ENCODE data around the gene ZNF83. TPM values are rescaled to one million over a fixed set of nuclear protein-coding genes. Genes with fewer than 3 reads are reported as not detected.

ZNF83 gene
- total RNA-seq, 6 experiments from 2014 or later, result 2.5 to 5.9 (median 3.3) TPM

Small RNA genes within 50 kb of the gene (small RNA-seq; reads per million reads assigned to genes)
- gene RPL39P34, result 0 reads per million in 2 experiments

Other genes starting within 250 kb of the ZNF83 start
- 1 to 10 TPM; 1.9 to 7.5 (median 3.5) TPM for gene ZNF528, start 240.5 kb downstream of the ZNF83 start, total RNA-seq
- under 1 TPM in 1 of 6 experiments, not detected in 5; 0.13 TPM for gene ZNF534, start 209.2 kb downstream of the ZNF83 start, total RNA-seq
- gene ZNF578, start 184.8 kb downstream of the ZNF83 start, total RNA-seq, result under 1 TPM in 3 of 6 experiments, not detected in 3; 0.17 to 0.51 (median 0.29) TPM
- 10 to 100 TPM in 1 of 6 experiments, 1 to 10 TPM in 5; 3.3 to 12.3 (median 5.8) TPM for gene ZNF808, start 110.7 kb downstream of the ZNF83 start, total RNA-seq
- gene ZNF701, start 68.1 kb downstream of the ZNF83 start, total RNA-seq, result 1 to 10 TPM; 2.5 to 6.4 (median 4.0) TPM
- gene ZNF611, start 96.7 kb upstream of the ZNF83 start, total RNA-seq, result 1 to 10 TPM; 3.3 to 5.4 (median 3.9) TPM
- 1 to 10 TPM; 1.4 to 4.3 (median 2.1) TPM for gene ZNF600, start 148.4 kb upstream of the ZNF83 start, total RNA-seq
- gene ZNF28, start 183.3 kb upstream of the ZNF83 start, total RNA-seq, result 1 to 10 TPM in 5 of 6 experiments, under 1 TPM in 1; 0.92 to 4.2 (median 2.9) TPM
- gene ZNF468, start 219.3 kb upstream of the ZNF83 start, total RNA-seq, result 1 to 10 TPM; 1.6 to 4.2 (median 2.9) TPM

Data from right lobe of liver (tissue), 5 donors.